IMR-90 (cell line): ENCODE data around the gene DCHS1. TPM values are rescaled to one million over a fixed set of nuclear protein-coding genes. Genes with fewer than 3 reads are reported as not detected.

Source experiments
- ATAC-seq: fragments of 200-7000 bp; cut with Tn5 transposase; 2 replicates; pipeline ENCODE4 v1.9.1; 2020; ENCODE audit warnings: low read depth, mild to moderate bottlenecking, moderate library complexity
- BruUV-seq: library from RNA; stranded (reverse); fragments of 400-500 nt; replicated peaks from 2 replicates; lab custom pipeline; 2021; lab: Mats Ljungman, UMichigan
- CTCF ChIA-PET: fragments of 300-600 bp; formaldehyde crosslinking; extraction: SDS; loops from one replicate; lab custom pipeline; 2021; ENCODE audit warnings: antibody characterized with exemption; lab: Yijun Ruan, JAX
- POLR2A ChIA-PET: fragments of 300-600 bp; sonication (Branson Sonifier 250); formaldehyde crosslinking; loops from one replicate; lab custom pipeline; 2022; ENCODE audit warnings: antibody characterized with exemption; ENCODE audit not compliant: unreplicated experiment; lab: Charles Lee
- DNase-seq: peaks from one replicate; pipeline ENCODE4 v3.0.0; 2013
- H2AFZ ChIP-seq: replicated peaks from 2 replicates; pipeline ENCODE3; 2013; ENCODE audit warnings: low read length, mild to moderate bottlenecking; ENCODE audit not compliant: poor library complexity
- H2AK5ac ChIP-seq: 2 replicates; pipeline ENCODE4 v1.6.1; 2013; ENCODE audit warnings: low read depth, low read length, inconsistent platforms
- H2AK9ac ChIP-seq: replicated peaks from 2 replicates; pipeline ENCODE3; 2013; ENCODE audit warnings: mild to moderate bottlenecking, low read depth, low read length, moderate library complexity; ENCODE audit not compliant: poor library complexity
- H2BK120ac ChIP-seq: 2 replicates; pipeline ENCODE4 v1.6.1; 2013; ENCODE audit warnings: low read depth, low read length, inconsistent platforms
- H2BK15ac ChIP-seq: 3 replicates; pipeline ENCODE4 v1.6.1; 2013; ENCODE audit warnings: low read depth, low read length, inconsistent platforms
- H2BK20ac ChIP-seq: 2 replicates; pipeline ENCODE4 v1.6.1; 2013; ENCODE audit warnings: low read depth, mild to moderate bottlenecking, inconsistent platforms, low read length, moderate library complexity
- H2BK5ac ChIP-seq: 2 replicates; pipeline ENCODE4 v1.6.1; 2013; ENCODE audit warnings: mild to moderate bottlenecking, low read depth, low read length, inconsistent platforms; ENCODE audit not compliant: poor library complexity, severe bottlenecking
- H3K14ac ChIP-seq: replicated peaks from 2 replicates; pipeline ENCODE4 v1.6.1; 2013; ENCODE audit warnings: low read depth, low read length, inconsistent platforms
- H3K18ac ChIP-seq: 2 replicates; pipeline ENCODE4 v1.6.1; 2013; ENCODE audit warnings: low read depth, low read length, control low read depth
- H3K23ac ChIP-seq: 2 replicates; pipeline ENCODE4 v1.6.1; 2013; ENCODE audit warnings: low read depth, low read length, inconsistent platforms
- H3K27ac ChIP-seq: 2 replicates; pipeline ENCODE4 v1.5.1; 2013; ENCODE audit warnings: mild to moderate bottlenecking, control low read depth, low read length; ENCODE audit not compliant: insufficient read depth
- H3K27me3 ChIP-seq: 2 replicates; pipeline ENCODE4 v1.6.1; 2013; ENCODE audit warnings: low read length; ENCODE audit not compliant: control insufficient read depth, insufficient read depth
- H3K36me3 ChIP-seq: 2 replicates; pipeline ENCODE4 v1.6.1; 2013; ENCODE audit warnings: low read length, mixed read lengths; ENCODE audit not compliant: control insufficient read depth, insufficient read depth
- H3K4ac ChIP-seq: 2 replicates; pipeline ENCODE4 v1.6.1; 2013; ENCODE audit warnings: low read depth, low read length, inconsistent platforms
- H3K4me1 ChIP-seq: 2 replicates; pipeline ENCODE4 v1.6.1; 2013; ENCODE audit warnings: low read length, mixed read lengths; ENCODE audit not compliant: control insufficient read depth, insufficient read depth
- H3K4me2 ChIP-seq: 2 replicates; pipeline ENCODE4 v1.6.1; 2013; ENCODE audit warnings: low read depth, mild to moderate bottlenecking, control low read depth, low read length, moderate library complexity
- H3K4me3 ChIP-seq: 2 replicates; pipeline ENCODE4 v1.5.1; 2013; ENCODE audit warnings: low read depth, mild to moderate bottlenecking, control low read depth, low read length, moderate library complexity; ENCODE audit not compliant: insufficient read depth
- H3K56ac ChIP-seq: 2 replicates; pipeline ENCODE4 v1.6.1; 2013; ENCODE audit warnings: low read length, inconsistent platforms; ENCODE audit not compliant: insufficient read depth; ENCODE audit errors: extremely low read depth
- H3K79me1 ChIP-seq, 2 experiments: 2 replicates each; pipeline ENCODE4 v1.6.1; 2013; ENCODE audit warnings: low read length in 2 of 2, inconsistent platforms in 1 of 2, low read depth in 1 of 2
- H3K9ac ChIP-seq: 2 replicates; pipeline ENCODE4 v1.6.1; 2013; ENCODE audit warnings: low read depth, low read length, control low read depth
- H3K9me1 ChIP-seq: 2 replicates; pipeline ENCODE4 v1.6.1; 2013; ENCODE audit warnings: low read length, inconsistent platforms; ENCODE audit not compliant: insufficient read depth
- H3K9me3 ChIP-seq: 2 replicates; pipeline ENCODE4 v1.6.1; 2013; ENCODE audit warnings: low read length; ENCODE audit not compliant: control insufficient read depth, insufficient read depth
- H4K20me1 ChIP-seq: 2 replicates; pipeline ENCODE4 v1.6.1; 2013; ENCODE audit warnings: low read length, inconsistent platforms; ENCODE audit not compliant: insufficient read depth
- H4K5ac ChIP-seq: 2 replicates; pipeline ENCODE4 v1.6.1; 2013; ENCODE audit warnings: mild to moderate bottlenecking, low read depth, low read length, control low read depth
- H4K8ac ChIP-seq, 2 experiments: 2 replicates each; pipeline ENCODE4 v1.6.1; 2013; ENCODE audit warnings: low read depth in 2 of 2, low read length in 2 of 2, control low read depth in 1 of 2, inconsistent platforms in 1 of 2
- H4K91ac ChIP-seq: 2 replicates; pipeline ENCODE4 v1.6.1; 2013; ENCODE audit warnings: low read depth, low read length, inconsistent platforms; ENCODE audit not compliant: insufficient read depth
- BHLHE40 ChIP-seq: fragments of 150-350 bp; IDR thresholded peaks from 2 replicates; pipeline ENCODE4 v1.6.1; 2016; ENCODE audit warnings: mild to moderate bottlenecking, low read depth, low read length
- CEBPB ChIP-seq: IDR thresholded peaks from 2 replicates; pipeline ENCODE4 v1.6.1; 2012; ENCODE audit warnings: low read depth, low read length, improper control_type of control experiment
- CHD1 ChIP-seq: IDR thresholded peaks from 2 replicates; pipeline ENCODE4 v1.6.1; 2012; ENCODE audit warnings: low read depth, low read length, improper control_type of control experiment
- MAFK ChIP-seq: IDR thresholded peaks from 2 replicates; pipeline ENCODE4 v1.6.1; 2012; ENCODE audit warnings: low read depth, low read length, improper control_type of control experiment
- MAZ ChIP-seq: IDR thresholded peaks from 2 replicates; pipeline ENCODE4 v1.6.1; 2012; ENCODE audit warnings: low read depth, mild to moderate bottlenecking, low read length, improper control_type of control experiment, moderate library complexity, borderline replicate concordance
- NFE2L2 ChIP-seq: fragments of 150-350 bp; IDR thresholded peaks from 2 replicates; pipeline ENCODE4 v1.6.1; 2016; ENCODE audit warnings: low read depth, mild to moderate bottlenecking, low read length
- POLR2A ChIP-seq: IDR thresholded peaks from 2 replicates; pipeline ENCODE4 v1.6.1; 2012; ENCODE audit warnings: mild to moderate bottlenecking, low read depth, low read length
- RAD21 ChIP-seq: IDR thresholded peaks from 2 replicates; pipeline ENCODE4 v1.6.1; 2012; ENCODE audit warnings: low read length, improper control_type of control experiment
- RFX5 ChIP-seq: IDR thresholded peaks from 2 replicates; pipeline ENCODE4 v1.8.0; 2012; ENCODE audit warnings: low read depth, mild to moderate bottlenecking, low read length, moderate library complexity
- SMC3 ChIP-seq: fragments of 150-350 bp; IDR thresholded peaks from 2 replicates; pipeline ENCODE4 v1.6.1; 2016; ENCODE audit warnings: low read depth, mild to moderate bottlenecking, antibody characterized with exemption, low read length, moderate library complexity
- WGBS, 2 experiments: methylation state at CpG; one replicate each; pipeline versions ENCODE4 v1.1.5 to v1.1.7; 2013; ENCODE audit warnings: missing lambda C conversion rate in 2 of 2; ENCODE audit not compliant: insufficient read length in 1 of 2; ENCODE audit errors: extremely low coverage in 2 of 2; 5-methylcytosine and 5-hydroxymethylcytosine counted together
- dilution Hi-C: fragments of 300-500 bp; cut with HindIII; formaldehyde crosslinking; loops from one replicate; pipeline ENCODE4 v1.14.3; 2018; ENCODE audit warnings: low sequenced_read_pairs; ENCODE audit not compliant: unreplicated experiment
- in situ Hi-C: fragments of 300-500 bp; cut with MboI; formaldehyde crosslinking; loops from 3 replicates; pipeline ENCODE4 v1.14.3; 2019; ENCODE audit warnings: low sequenced_read_pairs, inconsistent platforms, mixed read lengths
- intact Hi-C: fragments of 100-400 bp; cut with micrococcal nuclease; formaldehyde crosslinking; loops from 2 replicates; pipeline ENCODE4 v1.10.0; 2022
- polyA plus RNA-seq, 3 experiments: library from polyadenylated mRNA; depleted of rRNA; stranded (reverse); fragments of >200 nt; gene quantifications; 2 replicates each; pipeline ENCODE4 v1.2.3, GENCODE V29; 2012; ENCODE audit warnings: low replicate concordance in 1 of 3
- total RNA-seq: library from RNA; depleted of rRNA; stranded (reverse); fragments of >200 nt; gene quantifications from 2 replicates; pipeline ENCODE4 v1.2.3, GENCODE V29; 2012
- TF ChIP-seq, protein P1 (sequence below): fragments of 150-350 bp; IDR thresholded peaks from 2 replicates; pipeline ENCODE4 v1.6.1; 2016; ENCODE audit warnings: low read depth, mild to moderate bottlenecking, low read length, moderate library complexity, borderline replicate concordance
- TF ChIP-seq, protein P2 (sequence below): conservative IDR thresholded peaks from 2 replicates; pipeline ENCODE4 v1.5.1; 2012; ENCODE audit warnings: mild to moderate bottlenecking, low read depth, low read length, improper control_type of control experiment
- TF ChIP-seq, protein P3 (sequence below): fragments of 150-350 bp; IDR thresholded peaks from 2 replicates; pipeline ENCODE4 v1.6.1; 2017; ENCODE audit warnings: mild to moderate bottlenecking, antibody characterized with exemption, low read length, low read depth

The DCHS1 gene
- total and polyA plus RNA-seq, 2 of the 4 experiments (the other 2 are of a cell fraction), result 1.4 to 3.3 TPM

DNA sequence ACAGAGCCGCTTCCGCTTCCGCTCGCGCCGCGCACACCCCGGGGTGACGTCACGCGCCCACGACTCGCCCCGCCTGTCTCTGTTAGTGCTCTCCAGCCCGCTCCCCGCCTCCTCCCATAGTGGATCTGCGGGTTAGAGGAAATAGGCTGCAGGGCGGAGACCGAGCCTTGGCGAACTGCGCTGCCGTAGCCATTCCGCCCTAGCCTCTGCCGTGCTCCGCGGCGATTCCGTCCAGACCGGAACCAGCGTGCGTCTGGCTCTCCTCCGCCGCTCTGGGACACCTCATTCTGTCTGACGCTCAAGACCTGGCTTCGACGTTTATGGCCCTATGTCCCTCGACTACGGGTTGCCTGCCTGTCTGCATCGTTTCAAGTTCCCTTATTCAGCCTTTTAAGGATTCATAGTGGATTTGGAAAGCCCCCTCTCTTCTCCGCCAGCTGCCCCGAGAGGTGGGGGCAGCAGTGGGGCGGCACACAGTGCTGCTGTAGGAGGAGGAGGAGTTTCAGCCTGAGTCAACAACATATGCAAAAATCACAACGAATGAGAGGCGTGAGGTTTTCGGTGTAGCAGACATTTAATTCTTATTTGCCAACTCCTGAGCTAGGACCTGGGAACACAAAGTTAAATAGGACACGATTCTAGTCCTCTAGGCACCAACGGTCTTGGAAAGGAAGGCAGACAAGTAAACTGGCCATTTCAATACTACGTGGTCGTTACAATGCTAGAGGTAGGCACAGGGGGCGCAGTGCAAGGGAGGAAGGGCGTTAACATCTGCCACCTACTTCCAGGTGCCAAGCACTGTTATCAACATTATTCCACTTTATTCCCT, 43.2 kb downstream of the DCHS1 start, which contains the start of gene TAF10:
Gene TAF10, minus strand, starts transcription at position 4 of the 829 bp plus-strand sequence. CDS start 27 bp downstream, outside the sequence.
- Histone ChIP-seq H2BK15ac (peak within 1 kb of the TSS; percentile 64; the same call in 2 of the 3 replicates), H3K9me3 (no peaks in the 10 kb centered on the region), H3K4ac (peak within 1 kb of the TSS; percentile 97), H2AK9ac (peak within 1 kb of the TSS; percentile 97), H2BK5ac (peak within 1 kb of the TSS; percentile 99), H3K4me3 (peak within 1 kb of the TSS; percentile 67), H4K8ac (peak within 1 kb of the TSS; percentile 96 to 98), H3K14ac (peak within 1 kb of the TSS; percentile 97), H3K27me3 (no peaks in the 10 kb centered on the region), H3K36me3 (peaks cover 64% of the 10 kb centered on the region), H3K9me1 (peaks cover 39% of the 10 kb centered on the region), H2BK120ac (peak within 1 kb of the TSS; percentile 73), H3K23ac (peak within 1 kb of the TSS; percentile 92), H4K91ac (peak within 1 kb of the TSS; percentile 96), H3K4me1 (peaks cover 29% of the 10 kb centered on the region), H3K4me2 (peak within 1 kb of the TSS; percentile 96), H2AK5ac (peak within 1 kb of the TSS; percentile 93), H3K27ac (peak within 1 kb of the TSS; percentile 99), H3K56ac (peak within 1 kb of the TSS; percentile 88), H3K9ac (peak within 1 kb of the TSS; percentile 99), H4K20me1 (peaks cover 7% of the 10 kb centered on the region), H2AFZ (peak within 1 kb of the TSS; percentile 95), H3K18ac (peak within 1 kb of the TSS; percentile 97), H3K79me1 (peaks cover 30 to 84% of the 10 kb centered on the region in 2 experiments), H2BK20ac (peak within 1 kb of the TSS; percentile 45; the same call in 1 of the 2 replicates), H4K5ac (peak within 1 kb of the TSS; percentile 98)
- intact Hi-C loops, result loop anchor here (1.0 kb wide), 2 partner anchors 71 to 138 kb away; partner anchors contain the start of gene MRPL17
- whole genome bisulfite sequencing, 2 experiments, result 2% methylated on average over 18 of the region's 51 CpGs; no CpG with 5 or more reads in 1 of the 2 experiments
- POLR2A ChIA-PET, result interaction anchor here (0.8 to 0.9 kb wide), 2 partner anchors 9 to 15 kb away, joined by 3 to 4 read pairs; no protein-coding TSS in a partner anchor
- BruUV-seq, result no TSS peak
- dilution Hi-C loops, result no loop called here
- CTCF ChIA-PET, result interaction anchor here (0.6 to 1.1 kb wide), 3 partner anchors 8 to 234 kb away, joined by 3 read pairs; partner anchors contain the start of gene ILK
- peak; percentile 91 for ATAC-seq
- peak; percentile 96 for DNase-seq
- in situ Hi-C loops, result no loop called here
- TF ChIP-seq POLR2A (peak; percentile 89), NFE2L2 (no peak), CHD1 (peak; percentile 87; the same call in 1 of the 2 replicates), RFX5 (peak; percentile 61), MAFK (no peak), RAD21 (peak; percentile 17), BHLHE40 (peak; percentile 4; the same call in 1 of the 2 replicates), MAZ (peak; percentile 61), SMC3 (no peak), CEBPB (no peak)
- TF ChIP-seq, protein P1, sequence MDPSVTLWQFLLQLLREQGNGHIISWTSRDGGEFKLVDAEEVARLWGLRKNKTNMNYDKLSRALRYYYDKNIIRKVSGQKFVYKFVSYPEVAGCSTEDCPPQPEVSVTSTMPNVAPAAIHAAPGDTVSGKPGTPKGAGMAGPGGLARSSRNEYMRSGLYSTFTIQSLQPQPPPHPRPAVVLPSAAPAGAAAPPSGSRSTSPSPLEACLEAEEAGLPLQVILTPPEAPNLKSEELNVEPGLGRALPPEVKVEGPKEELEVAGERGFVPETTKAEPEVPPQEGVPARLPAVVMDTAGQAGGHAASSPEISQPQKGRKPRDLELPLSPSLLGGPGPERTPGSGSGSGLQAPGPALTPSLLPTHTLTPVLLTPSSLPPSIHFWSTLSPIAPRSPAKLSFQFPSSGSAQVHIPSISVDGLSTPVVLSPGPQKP, result no peak
- TF ChIP-seq, protein P2, sequence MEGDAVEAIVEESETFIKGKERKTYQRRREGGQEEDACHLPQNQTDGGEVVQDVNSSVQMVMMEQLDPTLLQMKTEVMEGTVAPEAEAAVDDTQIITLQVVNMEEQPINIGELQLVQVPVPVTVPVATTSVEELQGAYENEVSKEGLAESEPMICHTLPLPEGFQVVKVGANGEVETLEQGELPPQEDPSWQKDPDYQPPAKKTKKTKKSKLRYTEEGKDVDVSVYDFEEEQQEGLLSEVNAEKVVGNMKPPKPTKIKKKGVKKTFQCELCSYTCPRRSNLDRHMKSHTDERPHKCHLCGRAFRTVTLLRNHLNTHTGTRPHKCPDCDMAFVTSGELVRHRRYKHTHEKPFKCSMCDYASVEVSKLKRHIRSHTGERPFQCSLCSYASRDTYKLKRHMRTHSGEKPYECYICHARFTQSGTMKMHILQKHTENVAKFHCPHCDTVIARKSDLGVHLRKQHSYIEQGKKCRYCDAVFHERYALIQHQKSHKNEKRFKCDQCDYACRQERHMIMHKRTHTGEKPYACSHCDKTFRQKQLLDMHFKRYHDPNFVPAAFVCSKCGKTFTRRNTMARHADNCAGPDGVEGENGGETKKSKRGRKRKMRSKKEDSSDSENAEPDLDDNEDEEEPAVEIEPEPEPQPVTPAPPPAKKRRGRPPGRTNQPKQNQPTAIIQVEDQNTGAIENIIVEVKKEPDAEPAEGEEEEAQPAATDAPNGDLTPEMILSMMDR, result peak; percentile 39
- TF ChIP-seq, protein P3, sequence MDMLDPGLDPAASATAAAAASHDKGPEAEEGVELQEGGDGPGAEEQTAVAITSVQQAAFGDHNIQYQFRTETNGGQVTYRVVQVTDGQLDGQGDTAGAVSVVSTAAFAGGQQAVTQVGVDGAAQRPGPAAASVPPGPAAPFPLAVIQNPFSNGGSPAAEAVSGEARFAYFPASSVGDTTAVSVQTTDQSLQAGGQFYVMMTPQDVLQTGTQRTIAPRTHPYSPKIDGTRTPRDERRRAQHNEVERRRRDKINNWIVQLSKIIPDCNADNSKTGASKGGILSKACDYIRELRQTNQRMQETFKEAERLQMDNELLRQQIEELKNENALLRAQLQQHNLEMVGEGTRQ, result no peak
